ENCODE results near the gene TXNL1. TPM values are rescaled to one million over a fixed set of nuclear protein-coding genes. Genes with fewer than 3 reads are reported as not detected.

Gene TXNL1
- total RNA-seq, 1 experiment from 2014 or later, result 72.8 TPM

- POLR2A ChIA-PET, result no interaction called here
- peaks cover 12% of the 10 kb centered on the region for H3K4me1 Mint-ChIP-seq
- no peak overlapping the region for H3K27ac Mint-ChIP-seq
- no peaks in the 10 kb centered on the region for H3K36me3 Mint-ChIP-seq
- CTCF ChIA-PET, result interaction anchor here (0.7 kb wide), 1 partner anchor 50 kb away, joined by 3 read pairs; no protein-coding TSS in a partner anchor
- DNase-seq (ENCODE audit: low spot score) (no peak), ATAC-seq (no peak)
- TF ChIP-seq PRDM15 (CRISPR knock-in tag; IDR thresholded peaks at IDR 0.05), result no peak
- H3K9me3 Mint-ChIP-seq, result no peaks in the 10 kb centered on the region
- H3K27me3 Mint-ChIP-seq (ENCODE audit: low read depth), result no peaks in the 10 kb centered on the region; the same call in 1 of the 2 replicates
- H3K4me3 Mint-ChIP-seq, result no peak overlapping the region
Measured at GRCh38 chr18:56647951-56648893, 9.8 kb upstream of the TXNL1 start.

- no peak overlapping the region for H3K27ac Mint-ChIP-seq
- H3K9me3 Mint-ChIP-seq, result no peaks in the 10 kb centered on the region
- no peak overlapping the region for H3K4me3 Mint-ChIP-seq
- no peaks in the 10 kb centered on the region; the same call in 1 of the 2 replicates for H3K27me3 Mint-ChIP-seq (ENCODE audit: low read depth)
- H3K4me1 Mint-ChIP-seq, result peaks cover 9% of the 10 kb centered on the region
- H3K36me3 Mint-ChIP-seq, result no peaks in the 10 kb centered on the region
- POLR2A ChIA-PET, result no interaction called here
- DNase-seq (ENCODE audit: low spot score), result no peak
- CTCF ChIA-PET, result no interaction called here
- no peak for ATAC-seq
- TF ChIP-seq CDX4 (CRISPR knock-in tag; IDR thresholded peaks at IDR 0.05; ENCODE audit: borderline replicate concordance) (no peak), E2F1 (CRISPR knock-in tag; IDR thresholded peaks at IDR 0.05) (no peak), ZNF281 (CRISPR knock-in tag; IDR thresholded peaks at IDR 0.05) (no peak), NFYB (CRISPR knock-in tag; conservative IDR thresholded peaks at IDR 0.05; ENCODE audit: low read depth) (no peak), CTCF (IDR thresholded peaks at IDR 0.05) (no peak), ZNF396 (CRISPR knock-in tag; IDR thresholded peaks at IDR 0.05; ENCODE audit: borderline replicate concordance) (no peak), RELA (CRISPR knock-in tag; IDR thresholded peaks at IDR 0.05; ENCODE audit: borderline replicate concordance) (no peak)
- TF ChIP-seq, protein P1, sequence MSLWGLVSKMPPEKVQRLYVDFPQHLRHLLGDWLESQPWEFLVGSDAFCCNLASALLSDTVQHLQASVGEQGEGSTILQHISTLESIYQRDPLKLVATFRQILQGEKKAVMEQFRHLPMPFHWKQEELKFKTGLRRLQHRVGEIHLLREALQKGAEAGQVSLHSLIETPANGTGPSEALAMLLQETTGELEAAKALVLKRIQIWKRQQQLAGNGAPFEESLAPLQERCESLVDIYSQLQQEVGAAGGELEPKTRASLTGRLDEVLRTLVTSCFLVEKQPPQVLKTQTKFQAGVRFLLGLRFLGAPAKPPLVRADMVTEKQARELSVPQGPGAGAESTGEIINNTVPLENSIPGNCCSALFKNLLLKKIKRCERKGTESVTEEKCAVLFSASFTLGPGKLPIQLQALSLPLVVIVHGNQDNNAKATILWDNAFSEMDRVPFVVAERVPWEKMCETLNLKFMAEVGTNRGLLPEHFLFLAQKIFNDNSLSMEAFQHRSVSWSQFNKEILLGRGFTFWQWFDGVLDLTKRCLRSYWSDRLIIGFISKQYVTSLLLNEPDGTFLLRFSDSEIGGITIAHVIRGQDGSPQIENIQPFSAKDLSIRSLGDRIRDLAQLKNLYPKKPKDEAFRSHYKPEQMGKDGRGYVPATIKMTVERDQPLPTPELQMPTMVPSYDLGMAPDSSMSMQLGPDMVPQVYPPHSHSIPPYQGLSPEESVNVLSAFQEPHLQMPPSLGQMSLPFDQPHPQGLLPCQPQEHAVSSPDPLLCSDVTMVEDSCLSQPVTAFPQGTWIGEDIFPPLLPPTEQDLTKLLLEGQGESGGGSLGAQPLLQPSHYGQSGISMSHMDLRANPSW (CRISPR knock-in tag; conservative IDR thresholded peaks at IDR 0.05; ENCODE audit: low read depth), result no peak
- TF ChIP-seq, protein P2, sequence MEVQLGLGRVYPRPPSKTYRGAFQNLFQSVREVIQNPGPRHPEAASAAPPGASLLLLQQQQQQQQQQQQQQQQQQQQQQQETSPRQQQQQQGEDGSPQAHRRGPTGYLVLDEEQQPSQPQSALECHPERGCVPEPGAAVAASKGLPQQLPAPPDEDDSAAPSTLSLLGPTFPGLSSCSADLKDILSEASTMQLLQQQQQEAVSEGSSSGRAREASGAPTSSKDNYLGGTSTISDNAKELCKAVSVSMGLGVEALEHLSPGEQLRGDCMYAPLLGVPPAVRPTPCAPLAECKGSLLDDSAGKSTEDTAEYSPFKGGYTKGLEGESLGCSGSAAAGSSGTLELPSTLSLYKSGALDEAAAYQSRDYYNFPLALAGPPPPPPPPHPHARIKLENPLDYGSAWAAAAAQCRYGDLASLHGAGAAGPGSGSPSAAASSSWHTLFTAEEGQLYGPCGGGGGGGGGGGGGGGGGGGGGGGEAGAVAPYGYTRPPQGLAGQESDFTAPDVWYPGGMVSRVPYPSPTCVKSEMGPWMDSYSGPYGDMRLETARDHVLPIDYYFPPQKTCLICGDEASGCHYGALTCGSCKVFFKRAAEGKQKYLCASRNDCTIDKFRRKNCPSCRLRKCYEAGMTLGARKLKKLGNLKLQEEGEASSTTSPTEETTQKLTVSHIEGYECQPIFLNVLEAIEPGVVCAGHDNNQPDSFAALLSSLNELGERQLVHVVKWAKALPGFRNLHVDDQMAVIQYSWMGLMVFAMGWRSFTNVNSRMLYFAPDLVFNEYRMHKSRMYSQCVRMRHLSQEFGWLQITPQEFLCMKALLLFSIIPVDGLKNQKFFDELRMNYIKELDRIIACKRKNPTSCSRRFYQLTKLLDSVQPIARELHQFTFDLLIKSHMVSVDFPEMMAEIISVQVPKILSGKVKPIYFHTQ (CRISPR knock-in tag; IDR thresholded peaks at IDR 0.05), result no peak
Measured at GRCh38 chr18:56647071-56647470, 8.7 kb upstream of the TXNL1 start.

Data from WTC11 (cell line).